Kidney (tissue), 14 donors: ENCODE results near the gene PPP6R1. TPM values are rescaled to one million over a fixed set of nuclear protein-coding genes. Genes with fewer than 3 reads are reported as not detected.
A peak's percentile ranks its signal among the peaks of the same experiment; 100 is the strongest.

ENCODE experiments used
- DNase-seq, 5 donors: peaks; one replicate each; pipeline ENCODE4 v3.0.0-alpha.2; 2013 to 2020
- FAIRE-seq: peaks from 2 replicates; lab custom pipeline; 2012; peaks lifted over from hg19 to GRCh38; lab: Jason Lieb, UNC
- H3K27ac ChIP-seq, 2 donors: one replicate each; pipeline ENCODE4 v1.7.0; 2013; ENCODE audit warnings: low read depth in 2 of 2, low read length in 2 of 2, inconsistent platforms in 1 of 2
- H3K27me3 ChIP-seq: one replicate; pipeline ENCODE4 v1.7.1; 2013; ENCODE audit warnings: low read length, inconsistent platforms; ENCODE audit not compliant: control insufficient read depth, insufficient read depth
- H3K36me3 ChIP-seq, 3 donors: one replicate each; pipeline versions ENCODE4 v1.7.0 to v1.7.1; 2013; ENCODE audit warnings: low read length in 3 of 3, control low read depth in 1 of 3, inconsistent platforms in 1 of 3; ENCODE audit not compliant: insufficient read depth in 3 of 3, control insufficient read depth in 2 of 3
- H3K4me1 ChIP-seq, 3 donors: one replicate each; pipeline versions ENCODE4 v1.7.0 to v1.7.1; 2013; ENCODE audit warnings: low read length in 3 of 3, inconsistent platforms in 1 of 3, low read depth in 1 of 3; ENCODE audit not compliant: control insufficient read depth in 2 of 3, insufficient read depth in 2 of 3
- H3K4me3 ChIP-seq, 3 donors: one replicate each; pipeline versions ENCODE4 v1.7.0 to v1.8.1; 2013; ENCODE audit warnings: low read length in 3 of 3, control low read depth in 1 of 3, inconsistent platforms in 1 of 3
- H3K9ac ChIP-seq, 3 donors: one replicate each; pipeline versions ENCODE4 v1.7.0 to v1.7.1; 2013; ENCODE audit warnings: low read length in 3 of 3, control low read depth in 1 of 3, inconsistent platforms in 1 of 3
- H3K9me3 ChIP-seq, 3 donors: one replicate each; pipeline versions ENCODE4 v1.7.0 to v1.7.1; 2013; ENCODE audit warnings: low read length in 3 of 3, control low read depth in 1 of 3, inconsistent platforms in 1 of 3; ENCODE audit not compliant: control insufficient read depth in 2 of 3, insufficient read depth in 1 of 3
- intact Hi-C: fragments of 100-400 bp; cut with DNase I; formaldehyde crosslinking; loops from one replicate; pipeline ENCODE4 v1.11.1; 2022
- polyA plus RNA-seq: library from polyadenylated mRNA; stranded (reverse); fragments of 350-450 nt; fragmentation: Illumina TruSeq; extraction: RNeasy Lipid Tissue Mini Kit (QIAGEN cat#74804); gene quantifications from one replicate; pipeline ENCODE4 v1.2.3, GENCODE V29; 2014; ENCODE audit warnings: low read depth, low replicate concordance; ENCODE audit not compliant: insufficient read depth
- total RNA-seq: library from RNA; stranded (reverse); fragmentation: NEBNext Ultra II Directional; extraction: Animal tissue kit (Norgen Biotek cat#: 25700); gene quantifications from one replicate; pipeline ENCODE4 v1.2.1, GENCODE V29; 2021
- TF ChIP-seq, protein P1 (sequence below): IDR thresholded peaks from 3 replicates; pipeline ENCODE4 v1.5.1; 2012; ENCODE audit warnings: mild to moderate bottlenecking, moderate library complexity, borderline replicate concordance; ENCODE audit not compliant: insufficient read depth; ENCODE audit errors: extremely low read depth
- donor health status: control.
- donor health status: control.
- donor health status: control.
- donor health status: control.
- donor health status: control.
- donor health status: DM: yes; HTN: yes; CAD: no.
- donor health status: Normal renal cell carcinoma (clear cell type).

The PPP6R1 gene
- total and polyA plus RNA-seq, 2 donors from 2014 or later, result 30.6 to 61.6 TPM

DNA sequence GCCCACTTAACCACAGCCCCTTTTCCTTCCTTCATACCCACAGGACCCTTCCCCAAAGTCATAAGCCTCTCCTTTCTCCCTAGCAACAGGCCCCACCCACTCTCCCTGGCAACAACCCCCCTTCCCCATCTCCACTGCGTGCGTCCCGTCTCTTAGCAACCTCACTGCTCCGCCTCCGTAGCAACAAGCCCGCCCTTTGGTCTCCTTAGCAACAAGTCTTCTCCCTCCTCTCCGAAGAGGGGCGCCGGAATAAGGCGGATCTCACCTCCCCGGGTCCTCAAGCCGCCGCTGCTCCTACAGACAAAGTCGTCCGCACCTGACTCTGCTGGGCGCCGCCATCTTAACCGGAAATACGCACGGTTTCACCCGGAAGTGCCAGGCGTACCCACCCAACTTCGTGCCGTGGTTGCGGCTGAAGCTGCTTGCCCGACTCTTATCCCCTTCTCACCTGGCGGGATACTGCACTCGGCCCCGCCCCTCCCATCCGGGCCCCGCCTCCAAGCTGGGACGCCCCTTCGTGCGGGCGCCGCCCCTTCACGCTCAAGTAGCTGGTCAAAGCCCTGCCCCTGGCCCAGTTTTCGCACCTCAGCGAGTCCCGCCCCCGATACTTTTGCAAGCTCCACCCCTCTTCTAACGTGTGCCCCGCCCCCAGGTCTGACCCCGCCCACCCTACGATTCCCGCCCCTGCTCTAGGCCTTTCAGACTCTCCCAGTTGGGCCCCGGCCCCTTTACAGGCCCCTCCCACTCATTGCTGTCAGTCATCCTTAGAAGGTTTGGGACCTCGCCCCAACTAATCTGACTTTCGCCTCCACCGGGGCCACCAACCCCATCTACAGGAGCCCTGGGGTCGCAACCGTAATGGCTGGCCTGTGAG is 21.2 kb upstream of the PPP6R1 start, which contains the start of gene HSPBP1:
Gene HSPBP1, minus strand, starts transcription at position 341 of the 874 bp plus-strand sequence. CDS start 502 bp downstream, outside the sequence.
- Histone ChIP-seq H3K9me3 (no peaks in the 10 kb centered on the region), H3K9ac (peak within 1 kb of the TSS; percentile 15 to 87 (median 85)), H3K4me1 (peaks cover 0 to 6% (median 0%) of the 10 kb centered on the region in 3 donors), H3K4me3 (peak within 1 kb of the TSS; percentile 82 to 99 (median 92)), H3K36me3 (peaks cover 0 to 8% (median 0%) of the 10 kb centered on the region in 3 donors), H3K27ac (peak within 1 kb of the TSS; percentile 74 to 78), H3K27me3 (no peaks in the 10 kb centered on the region)
- TF ChIP-seq, protein P1, sequence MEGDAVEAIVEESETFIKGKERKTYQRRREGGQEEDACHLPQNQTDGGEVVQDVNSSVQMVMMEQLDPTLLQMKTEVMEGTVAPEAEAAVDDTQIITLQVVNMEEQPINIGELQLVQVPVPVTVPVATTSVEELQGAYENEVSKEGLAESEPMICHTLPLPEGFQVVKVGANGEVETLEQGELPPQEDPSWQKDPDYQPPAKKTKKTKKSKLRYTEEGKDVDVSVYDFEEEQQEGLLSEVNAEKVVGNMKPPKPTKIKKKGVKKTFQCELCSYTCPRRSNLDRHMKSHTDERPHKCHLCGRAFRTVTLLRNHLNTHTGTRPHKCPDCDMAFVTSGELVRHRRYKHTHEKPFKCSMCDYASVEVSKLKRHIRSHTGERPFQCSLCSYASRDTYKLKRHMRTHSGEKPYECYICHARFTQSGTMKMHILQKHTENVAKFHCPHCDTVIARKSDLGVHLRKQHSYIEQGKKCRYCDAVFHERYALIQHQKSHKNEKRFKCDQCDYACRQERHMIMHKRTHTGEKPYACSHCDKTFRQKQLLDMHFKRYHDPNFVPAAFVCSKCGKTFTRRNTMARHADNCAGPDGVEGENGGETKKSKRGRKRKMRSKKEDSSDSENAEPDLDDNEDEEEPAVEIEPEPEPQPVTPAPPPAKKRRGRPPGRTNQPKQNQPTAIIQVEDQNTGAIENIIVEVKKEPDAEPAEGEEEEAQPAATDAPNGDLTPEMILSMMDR, result no peak
- intact Hi-C loops, result no loop called here
- DNase-seq, result peak; percentile 97 to 99 (median 98)
- FAIRE-seq, result no peak

DNA sequence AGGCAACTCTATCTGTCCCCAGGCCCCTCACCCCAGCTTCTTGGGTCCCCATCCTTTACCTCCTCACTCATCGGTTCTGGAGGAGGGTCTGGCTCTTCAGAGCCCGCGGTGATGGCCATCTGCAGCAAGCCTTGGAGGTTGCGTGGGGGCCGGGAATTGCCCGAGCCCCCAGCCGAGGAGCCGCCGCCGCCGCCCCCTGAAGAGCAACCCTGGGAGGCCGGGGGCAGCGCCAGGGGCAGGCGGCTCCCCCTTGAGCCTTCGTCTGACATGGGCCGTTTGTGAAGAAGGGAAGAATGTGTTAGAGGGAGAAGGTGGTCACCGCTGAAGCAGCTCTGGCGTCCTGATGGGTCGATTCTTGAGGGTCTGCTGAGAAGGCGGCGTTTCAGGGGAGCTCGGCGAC is 20.5 kb upstream of the PPP6R1 start:
- peak overlapping the region; percentile 82 to 99 (median 92) for H3K4me3 ChIP-seq
- no peaks in the 10 kb centered on the region for H3K9me3 ChIP-seq
- FAIRE-seq (no peak), DNase-seq (peak in 2 of 5 donors; percentile 58 to 64)
- H3K27me3 ChIP-seq, result no peaks in the 10 kb centered on the region
- peaks cover 0 to 13% (median 0%) of the 10 kb centered on the region in 3 donors for H3K36me3 ChIP-seq
- intact Hi-C loops, result no loop called here
- peaks cover 0 to 6% (median 0%) of the 10 kb centered on the region in 3 donors for H3K4me1 ChIP-seq
- H3K9ac ChIP-seq, result peak overlapping the region; percentile 15 to 87 (median 85)
- TF ChIP-seq, protein P1, result no peak
- peak overlapping the region in 1 of 2 donors; percentile 78 for H3K27ac ChIP-seq

DNA sequence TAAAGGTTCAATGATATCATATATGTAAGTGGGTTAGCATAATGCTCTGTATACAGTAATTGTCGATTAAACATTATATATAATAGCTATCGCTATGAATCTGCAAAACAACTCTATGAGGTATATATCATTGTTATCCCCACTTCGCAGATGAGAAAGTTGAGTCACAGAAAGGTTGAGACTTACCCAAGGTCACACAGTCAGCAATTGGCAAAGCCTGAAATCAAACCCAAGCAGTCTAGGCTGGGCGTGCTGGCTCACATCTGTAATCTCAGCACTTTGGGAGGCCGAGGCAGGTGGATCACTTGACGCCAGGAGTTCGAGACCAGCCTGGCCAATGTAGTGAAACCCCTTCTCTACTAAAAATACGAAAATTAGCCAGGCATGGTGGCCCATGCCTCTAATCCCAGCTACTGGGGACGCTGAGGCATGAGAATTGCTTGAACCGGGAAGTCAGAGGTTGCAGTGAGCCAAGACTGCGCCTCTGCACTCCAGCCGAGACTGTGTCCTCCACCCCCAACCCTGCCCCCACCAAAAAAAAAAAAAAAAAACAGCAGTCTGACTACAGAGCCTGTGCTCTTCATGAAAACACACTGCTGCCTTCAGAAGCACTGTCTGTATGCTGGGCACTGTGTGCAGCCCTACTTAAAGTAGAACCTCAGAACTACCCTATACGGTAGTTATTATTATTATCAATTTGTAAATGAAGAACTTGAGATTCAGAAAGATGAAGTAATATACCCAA is 19.7 kb upstream of the PPP6R1 start:
- Histone ChIP-seq H3K4me1 (peaks cover 0 to 6% (median 0%) of the 10 kb centered on the region in 3 donors), H3K36me3 (peaks cover 0 to 14% (median under 1%) of the 10 kb centered on the region in 3 donors), H3K9ac (no peak overlapping the region), H3K9me3 (no peaks in the 10 kb centered on the region), H3K27me3 (no peaks in the 10 kb centered on the region), H3K27ac (no peak overlapping the region), H3K4me3 (peak overlapping the region in 2 of 3 donors; percentile 42 to 99)
- DNase-seq (no peak), FAIRE-seq (no peak)
- intact Hi-C loops, result no loop called here
- TF ChIP-seq, protein P1, result no peak
